GM12891 (cell line): Measurements from ENCODE around the gene ARHGAP24.

Source experiments
- POLR2A ChIP-seq: IDR thresholded peaks from 2 replicates; pipeline ENCODE4 v1.6.1; 2011; ENCODE audit warnings: low read depth, low read length, control low read depth
- POLR2AphosphoS5 ChIP-seq: IDR thresholded peaks from 2 replicates; pipeline ENCODE4 v1.6.1; 2011; ENCODE audit warnings: low read depth, low read length, control low read depth
- POU2F2 ChIP-seq: IDR thresholded peaks from 2 replicates; pipeline ENCODE4 v1.6.1; 2011; ENCODE audit warnings: low read depth, mild to moderate bottlenecking, control low read depth, low read length, moderate library complexity
- SPI1 ChIP-seq: IDR thresholded peaks from 2 replicates; pipeline ENCODE4 v1.6.1; 2011; ENCODE audit warnings: low read depth, low read length, control low read depth
- TAF1 ChIP-seq: IDR thresholded peaks from 2 replicates; pipeline ENCODE4 v1.6.1; 2011; ENCODE audit warnings: low read depth, low read length, control low read depth

DNA sequence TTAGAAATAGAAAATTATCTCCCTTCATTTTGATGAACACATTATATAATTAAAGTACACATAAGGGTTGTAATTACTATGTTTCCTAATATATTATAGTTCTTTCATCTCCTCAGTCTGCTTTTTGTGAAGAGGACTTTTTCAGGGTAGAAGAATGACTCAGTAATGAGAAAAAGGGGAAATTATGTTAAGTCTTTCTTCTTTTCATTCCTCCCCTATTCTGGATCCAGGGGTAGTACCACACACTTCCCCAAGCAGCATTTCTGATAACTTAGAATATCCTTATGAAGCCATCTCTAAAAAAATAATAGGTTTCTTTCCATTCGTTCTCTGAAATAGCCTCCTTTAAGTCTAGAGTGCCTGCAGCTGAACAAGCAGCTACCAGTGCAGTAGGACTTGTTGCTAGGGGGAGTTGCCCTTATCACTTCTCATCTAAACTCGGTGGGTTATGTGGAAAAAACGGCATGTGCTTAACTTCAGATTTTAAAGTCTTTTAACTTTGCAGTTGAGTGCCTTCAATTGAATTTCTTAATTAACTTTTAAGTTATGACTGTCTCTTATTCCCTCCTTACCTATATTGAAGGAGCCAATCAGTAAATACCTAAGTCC lies 184.8 kb downstream of the ARHGAP24 start:
- TF ChIP-seq POLR2A (no peak), TAF1 (no peak), POLR2AphosphoS5 (no peak), SPI1 (no peak), POU2F2 (no peak)
